Central memory CD8-positive, alpha-beta T cell (primary cell): ENCODE data around the gene PPFIBP1.
"Not testable (repeated sequence)": the region's sequence is repeated elsewhere in the genome, so short reads cannot be mapped to it uniquely, and the experiment has no call there.

Experiments
- ATAC-seq: fragments of 150-1000 bp; cut with Tn5 transposase; replicated peaks from 2 replicates; pipeline ENCODE4 v1.10.0; 2022; ENCODE audit warnings: mild to moderate bottlenecking, moderate FRiP score, moderate number of reproducible peaks; ENCODE audit not compliant: poor library complexity, severe bottlenecking; ENCODE audit errors: extremely low read depth
- DNase-seq, 2 donors: peaks; one replicate each; pipeline ENCODE4 v3.0.0; 2021; ENCODE audit warnings: low spot score in 2 of 2
- H3K27ac Mint-ChIP-seq: one replicate; pipeline ENCODE4 v1.8.0; 2022; ENCODE audit warnings: low read depth, mild to moderate bottlenecking, moderate library complexity, mixed read lengths
- H3K27me3 Mint-ChIP-seq: one replicate; pipeline ENCODE4 v1.8.0; 2022; ENCODE audit warnings: mixed read lengths
- H3K36me3 Mint-ChIP-seq: one replicate; pipeline ENCODE4 v1.8.0; 2022; ENCODE audit warnings: mild to moderate bottlenecking, moderate library complexity, mixed read lengths; ENCODE audit not compliant: insufficient read depth
- H3K4me1 Mint-ChIP-seq: one replicate; pipeline ENCODE4 v1.8.0; 2022; ENCODE audit warnings: mixed read lengths
- H3K4me3 Mint-ChIP-seq: one replicate; pipeline ENCODE4 v1.8.0; 2022; ENCODE audit warnings: mild to moderate bottlenecking, moderate library complexity, mixed read lengths
- H3K9me3 Mint-ChIP-seq: one replicate; pipeline ENCODE4 v1.8.0; 2022; ENCODE audit warnings: mixed read lengths

The PPFIBP1 gene

GRCh38 chr12:27535318-27535717, 11.3 kb downstream of the PPFIBP1 start:
- ATAC-seq (no peak), DNase-seq (no peak)
- no peak overlapping the region for H3K4me3 Mint-ChIP-seq
- H3K27ac Mint-ChIP-seq = no peak overlapping the region
- no peaks in the 10 kb centered on the region for H3K36me3 Mint-ChIP-seq
- no peaks in the 10 kb centered on the region for H3K9me3 Mint-ChIP-seq
- H3K27me3 Mint-ChIP-seq = peaks cover 13% of the 10 kb centered on the region
- peaks cover 17% of the 10 kb centered on the region for H3K4me1 Mint-ChIP-seq

GRCh38 chr12:27537855-27538675, 14.1 kb downstream of the PPFIBP1 start:
- Mint-ChIP-seq H3K36me3 (peaks cover 1% of the 10 kb centered on the region), H3K9me3 (no peaks in the 10 kb centered on the region), H3K4me3 (no peak overlapping the region), H3K4me1 (peaks cover 17% of the 10 kb centered on the region), H3K27me3 (peaks cover 23% of the 10 kb centered on the region), H3K27ac (no peak overlapping the region)
- DNase-seq (no peak), ATAC-seq (no peak)

DNA sequence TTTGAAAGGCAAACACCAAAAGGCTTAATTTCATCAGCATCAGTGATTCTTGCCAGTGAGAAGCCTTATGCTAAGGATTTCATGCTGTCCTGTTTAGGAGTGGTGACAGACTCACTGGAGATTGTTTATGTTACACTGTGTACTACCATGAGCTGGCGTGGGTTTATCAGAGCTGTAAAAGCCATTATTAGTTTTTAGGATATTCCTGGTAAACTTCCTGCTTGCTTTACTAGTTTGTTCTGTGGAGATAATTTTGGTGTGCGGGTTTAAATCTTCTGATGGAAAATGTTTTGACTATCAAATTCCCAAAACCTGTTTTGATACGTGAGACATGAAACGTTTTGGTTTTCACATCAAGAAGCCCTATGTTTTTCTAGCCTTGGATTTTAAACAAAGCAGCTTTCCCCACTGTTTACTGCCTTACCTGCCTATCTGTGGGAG, 15.2 kb downstream of the PPFIBP1 start:
- no peak overlapping the region for H3K27ac Mint-ChIP-seq
- ATAC-seq (no peak), DNase-seq (no peak)
- H3K36me3 Mint-ChIP-seq = peaks cover 1% of the 10 kb centered on the region
- peaks cover 27% of the 10 kb centered on the region for H3K27me3 Mint-ChIP-seq
- H3K4me3 Mint-ChIP-seq = no peak overlapping the region
- no peaks in the 10 kb centered on the region for H3K9me3 Mint-ChIP-seq
- peaks cover 8% of the 10 kb centered on the region for H3K4me1 Mint-ChIP-seq

DNA sequence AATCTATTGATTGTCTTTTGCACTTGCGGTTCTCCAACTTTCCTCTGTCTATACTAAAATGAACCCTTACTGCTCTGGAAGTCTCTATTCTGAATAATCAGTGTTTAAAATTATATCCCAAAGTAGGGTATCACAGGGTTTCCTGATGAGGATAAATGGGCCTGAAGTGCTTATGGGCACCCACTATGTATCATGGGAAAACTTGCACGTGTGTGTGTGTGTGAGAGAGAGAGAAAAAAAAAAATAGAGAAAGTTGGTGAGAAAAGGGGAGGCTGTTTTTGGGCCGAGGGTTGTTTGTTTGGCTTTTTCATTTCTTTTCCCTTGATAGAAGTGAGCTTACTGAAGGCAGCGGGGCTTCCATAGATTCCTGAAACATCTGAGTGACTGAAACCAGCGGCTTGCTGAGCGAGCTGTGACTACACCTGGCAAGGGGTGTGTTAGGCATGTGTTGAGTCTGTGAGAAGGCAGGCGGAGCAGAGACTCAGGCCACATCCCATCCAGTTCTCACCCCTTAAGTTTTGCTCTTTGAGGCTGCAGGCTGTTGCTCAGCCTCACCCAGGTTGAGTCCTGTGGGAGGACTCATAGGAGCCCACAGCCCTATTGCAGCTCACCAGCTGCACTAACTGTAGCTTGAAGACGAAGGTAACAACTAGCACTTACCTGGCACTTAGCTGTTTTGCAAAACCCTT, 17.2 kb downstream of the PPFIBP1 start:
- ATAC-seq (no peak), DNase-seq (no peak)
- H3K4me3 Mint-ChIP-seq = no peak overlapping the region
- H3K27ac Mint-ChIP-seq = no peak overlapping the region
- H3K4me1 Mint-ChIP-seq = no peaks in the 10 kb centered on the region
- no peaks in the 10 kb centered on the region for H3K9me3 Mint-ChIP-seq
- H3K36me3 Mint-ChIP-seq = peaks cover 1% of the 10 kb centered on the region
- H3K27me3 Mint-ChIP-seq = peaks cover 35% of the 10 kb centered on the region

GRCh38 chr12:27542628-27543027, 18.6 kb downstream of the PPFIBP1 start:
- ATAC-seq = no peak
- Mint-ChIP-seq H3K27ac (no peak overlapping the region), H3K27me3 (peaks cover 38% of the 10 kb centered on the region), H3K36me3 (peaks cover 1% of the 10 kb centered on the region), H3K9me3 (no peaks in the 10 kb centered on the region), H3K4me1 (no peaks in the 10 kb centered on the region), H3K4me3 (no peak overlapping the region)
- DNase-seq = no peak

GRCh38 chr12:27544858-27545257, 20.9 kb downstream of the PPFIBP1 start:
- H3K4me3 Mint-ChIP-seq, ATAC-seq, DNase-seq, H3K36me3 Mint-ChIP-seq, H3K9me3 Mint-ChIP-seq, H3K4me1 Mint-ChIP-seq, H3K27ac Mint-ChIP-seq: not testable (repeated sequence)
- H3K27me3 Mint-ChIP-seq = peaks cover 61% of the 10 kb centered on the region

DNA sequence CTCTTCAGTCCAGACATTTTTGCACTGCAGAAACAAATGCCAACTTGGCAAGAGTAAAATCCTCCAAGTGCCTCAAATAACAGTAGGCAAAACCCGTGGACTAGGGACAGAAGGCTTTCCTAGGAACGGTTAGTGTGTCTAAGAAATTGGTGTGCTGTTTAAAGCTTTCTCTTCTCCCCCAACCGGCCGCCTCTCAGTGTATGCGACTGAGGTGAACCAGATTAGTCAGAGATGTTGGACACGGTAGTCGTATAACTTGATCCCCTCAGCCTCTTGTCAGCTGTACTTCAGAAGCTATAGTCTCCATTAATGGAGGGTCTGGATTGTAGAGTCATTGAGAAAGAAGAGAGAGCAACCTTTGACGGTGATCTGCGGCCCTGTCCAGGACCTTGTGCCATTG, 21.7 kb downstream of the PPFIBP1 start:
- no peak for ATAC-seq
- H3K27me3 Mint-ChIP-seq = peaks cover 65% of the 10 kb centered on the region
- H3K4me3 Mint-ChIP-seq = no peak overlapping the region

DNA sequence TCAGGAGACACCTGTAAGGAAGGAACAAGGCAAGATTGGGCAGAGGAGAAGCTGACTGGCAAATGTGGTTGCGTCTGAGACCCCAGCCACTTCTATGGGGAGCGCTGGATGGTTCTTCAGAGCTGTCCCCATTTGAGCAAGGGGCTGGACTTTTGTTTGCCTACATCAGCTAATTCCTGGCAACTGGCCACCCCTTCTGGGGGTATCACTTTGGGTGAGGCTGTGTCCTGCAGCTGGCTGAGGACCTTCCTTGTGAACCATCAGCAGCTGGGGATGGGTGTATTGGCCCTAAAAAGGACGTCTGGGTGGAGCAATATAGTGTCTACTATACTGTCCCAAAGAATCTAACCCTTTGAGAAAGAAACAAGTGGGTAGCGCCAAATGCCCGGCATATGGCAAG, 23.6 kb downstream of the PPFIBP1 start:
- peaks cover 47% of the 10 kb centered on the region for H3K27me3 Mint-ChIP-seq
- H3K4me1 Mint-ChIP-seq = no peaks in the 10 kb centered on the region
- DNase-seq (no peak), ATAC-seq (no peak)
- H3K9me3 Mint-ChIP-seq = no peaks in the 10 kb centered on the region
- no peaks in the 10 kb centered on the region for H3K36me3 Mint-ChIP-seq
- no peak overlapping the region for H3K4me3 Mint-ChIP-seq
- no peak overlapping the region for H3K27ac Mint-ChIP-seq

More for the DNA sequence above, 21.7 kb downstream of the PPFIBP1 start:
- H3K36me3 Mint-ChIP-seq = peaks cover 1% of the 10 kb centered on the region
- H3K27ac Mint-ChIP-seq = no peak overlapping the region
- H3K9me3 Mint-ChIP-seq = no peaks in the 10 kb centered on the region
- H3K4me1 Mint-ChIP-seq = no peaks in the 10 kb centered on the region
- DNase-seq = no peak

DNA sequence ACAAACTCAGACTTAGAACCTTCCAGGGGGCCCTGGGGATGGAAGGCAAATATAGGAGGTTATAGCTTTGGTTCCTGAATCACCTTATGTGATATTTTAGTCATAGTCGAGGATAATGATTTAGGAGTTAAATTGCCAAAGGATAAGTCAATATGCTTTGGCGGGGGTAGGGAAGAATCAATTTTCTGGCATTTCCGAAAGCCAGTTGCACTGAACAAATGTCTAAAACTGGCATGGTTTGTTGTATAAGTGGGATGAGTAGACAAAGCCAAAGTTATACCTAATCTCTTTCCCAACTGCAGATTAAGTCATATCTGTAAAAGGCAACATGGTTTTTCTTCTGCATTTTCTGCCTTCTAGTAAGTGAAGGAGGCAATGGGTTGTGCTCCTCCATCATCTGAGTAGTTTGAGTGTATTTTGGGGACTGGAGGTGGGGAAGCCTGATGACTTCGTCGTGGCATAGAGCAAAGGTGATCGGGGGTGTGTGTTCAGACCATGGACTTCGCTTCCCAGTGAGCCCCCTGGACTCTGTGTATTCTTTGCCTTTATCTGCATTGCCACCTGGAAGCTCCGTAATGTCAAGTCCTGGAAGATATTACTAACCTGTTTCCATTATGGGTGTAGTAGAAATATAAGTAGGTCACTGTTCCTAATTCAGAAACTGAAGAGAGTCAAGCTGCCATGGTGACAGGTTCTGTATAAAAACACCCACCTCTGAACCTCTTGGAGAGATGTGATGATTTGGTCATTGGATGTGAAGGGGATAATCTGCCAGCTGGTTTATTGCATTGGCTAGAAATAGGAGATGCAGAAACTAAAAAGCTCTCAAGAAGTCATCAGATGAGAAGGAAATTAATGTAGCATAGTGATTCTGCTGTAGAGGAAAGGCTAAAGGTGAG, 24.5 kb downstream of the PPFIBP1 start:
- H3K4me1 Mint-ChIP-seq = no peaks in the 10 kb centered on the region
- no peak for ATAC-seq
- peaks cover 43% of the 10 kb centered on the region for H3K27me3 Mint-ChIP-seq
- DNase-seq = no peak
- no peak overlapping the region for H3K4me3 Mint-ChIP-seq
- H3K36me3 Mint-ChIP-seq = no peaks in the 10 kb centered on the region
- H3K9me3 Mint-ChIP-seq = no peaks in the 10 kb centered on the region
- no peak overlapping the region for H3K27ac Mint-ChIP-seq

DNA sequence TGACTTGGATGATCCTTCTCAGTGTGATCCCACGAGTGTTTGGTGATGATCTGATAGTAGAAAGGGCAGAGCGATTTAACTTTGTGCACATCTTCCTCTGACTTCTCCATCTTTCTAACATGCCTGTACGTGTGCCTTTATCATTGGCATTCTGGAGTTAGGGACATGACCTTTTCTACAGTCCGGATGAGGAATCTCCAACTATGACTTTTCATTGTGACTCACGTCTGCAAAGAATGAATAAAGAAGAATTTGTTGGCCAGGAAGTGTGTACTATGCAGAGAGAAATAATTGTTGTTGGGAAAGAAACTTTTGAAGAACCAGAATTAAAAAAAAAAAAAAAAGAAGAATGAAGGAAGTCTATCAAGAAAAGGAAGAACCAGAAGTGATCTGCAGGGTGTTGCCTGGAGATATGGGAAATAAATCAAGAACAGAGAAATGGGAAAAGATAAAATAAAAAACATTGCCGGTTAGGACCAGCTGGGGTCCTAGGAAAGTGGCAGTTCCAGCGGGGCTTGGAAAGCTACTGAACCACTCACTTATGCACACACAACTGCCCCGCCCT, 25.3 kb downstream of the PPFIBP1 start:
- Mint-ChIP-seq H3K27ac (no peak overlapping the region), H3K4me3 (no peak overlapping the region), H3K4me1 (no peaks in the 10 kb centered on the region), H3K27me3 (peaks cover 38% of the 10 kb centered on the region), H3K9me3 (no peaks in the 10 kb centered on the region), H3K36me3 (no peaks in the 10 kb centered on the region)
- no peak for ATAC-seq
- DNase-seq = no peak

DNA sequence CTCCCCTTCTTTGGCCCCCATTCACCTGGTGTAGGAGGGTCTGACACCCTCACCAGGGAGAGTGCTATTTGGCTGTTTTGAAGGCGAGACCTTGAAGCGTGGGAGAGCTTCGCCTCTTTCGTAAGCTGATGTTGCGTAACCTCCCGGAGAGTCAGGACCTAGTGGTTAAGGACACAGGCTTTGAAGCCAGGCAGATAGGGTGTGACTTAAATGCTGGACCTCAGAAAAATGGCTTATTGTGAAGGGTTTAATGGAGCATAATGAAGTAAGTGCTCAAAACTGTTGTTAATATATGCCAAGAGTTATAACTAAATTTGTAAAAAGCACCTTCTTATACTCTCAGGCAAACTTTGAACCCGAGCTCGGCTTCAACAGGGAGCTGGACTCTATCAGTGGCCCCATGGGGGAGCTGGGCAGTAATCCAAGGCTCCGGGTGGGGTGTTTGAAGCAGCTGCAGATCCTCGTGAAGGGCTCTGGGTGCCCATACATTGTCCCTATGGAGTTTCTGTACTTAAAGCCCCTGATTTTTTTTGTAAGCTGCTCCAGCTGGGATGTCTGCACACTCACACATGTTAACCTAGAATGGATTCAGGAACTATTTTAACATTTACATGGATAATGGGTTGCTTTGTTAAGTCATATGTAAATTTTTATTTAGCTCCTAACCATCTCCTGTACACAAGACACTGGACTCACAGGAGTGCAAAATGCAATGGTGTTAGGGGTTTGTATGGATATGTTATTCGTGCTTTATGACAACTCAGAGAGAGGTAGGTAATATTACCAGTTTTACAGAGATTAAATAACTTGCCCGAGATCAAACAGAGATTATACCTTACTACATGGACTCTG, 26.0 kb downstream of the PPFIBP1 start:
- no peak for ATAC-seq

DNA sequence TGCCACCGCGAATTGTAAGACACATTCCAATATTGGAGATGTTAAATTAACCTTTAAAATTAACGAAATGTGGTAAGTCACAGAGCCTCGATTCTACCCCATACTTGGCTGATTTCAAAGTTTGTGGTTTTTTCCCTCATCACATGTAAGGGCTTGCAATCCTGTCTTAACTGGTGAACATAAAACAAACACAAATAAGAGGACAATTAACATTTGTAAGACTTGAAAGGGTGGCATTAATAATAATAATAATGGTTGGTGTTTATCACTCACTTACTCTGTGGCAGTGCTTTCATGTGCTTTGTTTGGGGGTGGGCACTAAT, 26.6 kb downstream of the PPFIBP1 start:
- no peaks in the 10 kb centered on the region for H3K36me3 Mint-ChIP-seq
- H3K27me3 Mint-ChIP-seq = peaks cover 31% of the 10 kb centered on the region
- no peaks in the 10 kb centered on the region for H3K4me1 Mint-ChIP-seq
- H3K27ac Mint-ChIP-seq = no peak overlapping the region
- H3K9me3 Mint-ChIP-seq = no peaks in the 10 kb centered on the region
- DNase-seq = no peak
- no peak overlapping the region for H3K4me3 Mint-ChIP-seq
- no peak for ATAC-seq

More for the DNA sequence above, 26.0 kb downstream of the PPFIBP1 start:
- no peak overlapping the region for H3K4me3 Mint-ChIP-seq
- DNase-seq = no peak
- no peaks in the 10 kb centered on the region for H3K36me3 Mint-ChIP-seq
- no peak overlapping the region for H3K27ac Mint-ChIP-seq
- no peaks in the 10 kb centered on the region for H3K9me3 Mint-ChIP-seq
- peaks cover 31% of the 10 kb centered on the region for H3K27me3 Mint-ChIP-seq
- no peaks in the 10 kb centered on the region for H3K4me1 Mint-ChIP-seq
